HepG2 (cell line): Measurements from ENCODE around the gene MYL1. TPM values are rescaled to one million over a fixed set of nuclear protein-coding genes. Genes with fewer than 3 reads are reported as not detected.

Experiments used
- ATAC-seq: fragments of 200-7000 bp; cut with Tn5 transposase; 3 replicates; pipeline ENCODE4 v1.9.1; 2020; ENCODE audit warnings: mild to moderate bottlenecking, moderate library complexity
- BruUV-seq: library from RNA; stranded (reverse); fragments of 400-500 nt; replicated peaks from 2 replicates; lab custom pipeline; 2021; lab: Mats Ljungman, UMichigan
- CTCF ChIA-PET: fragments of 300-600 bp; formaldehyde crosslinking; extraction: SDS; loops from one replicate; lab custom pipeline; 2021; ENCODE audit warnings: low total read pairs, inconsistent platforms, low intra/inter-chr PET ratio; lab: Yijun Ruan, JAX
- POLR2A ChIA-PET: fragments of 350-600 bp; sonication (Branson Sonifier 250); formaldehyde crosslinking; loops from one replicate; lab custom pipeline; 2020; ENCODE audit warnings: antibody characterized with exemption, inconsistent platforms; lab: Yijun Ruan, JAX
- DNase-seq: peaks from one replicate; pipeline ENCODE4 v3.0.0-alpha.2; 2015; ENCODE audit warnings: low spot score
- FAIRE-seq: peaks from 3 replicates; lab custom pipeline; 2011; peaks lifted over from hg19 to GRCh38; lab: Jason Lieb, UNC
- H2AFZ ChIP-seq: one replicate; pipeline ENCODE4 v1.6.1; 2011; ENCODE audit warnings: low read length, inconsistent platforms
- H3K27ac ChIP-seq: fragments of 300-600 bp; 3 replicates; pipeline ENCODE4 v1.8.0; 2011; ENCODE audit warnings: mixed run types, mild to moderate bottlenecking, mixed read lengths, low read length, inconsistent platforms; ENCODE audit not compliant: insufficient read depth; ENCODE audit errors: extremely low read length
- H3K27me3 ChIP-seq, 2 experiments: fragments of 200-600 bp in 1 of 2; 2 replicates in 1 of 2; 3 replicates in 1 of 2; pipeline versions ENCODE4 v1.6.0 to v1.8.0; 2011; ENCODE audit warnings: low read length in 2 of 2, mild to moderate bottlenecking in 2 of 2, moderate library complexity in 2 of 2, inconsistent platforms in 1 of 2; ENCODE audit not compliant: insufficient read depth in 2 of 2, control insufficient read depth in 1 of 2
- H3K36me3 ChIP-seq, 2 experiments: fragments of 200-600 bp in 1 of 2; replicated peaks in 1 of 2; 2 replicates in 1 of 2; 3 replicates in 1 of 2; pipeline versions ENCODE4 v1.5.1 to v1.8.0; 2011; ENCODE audit warnings: low read length in 2 of 2, inconsistent platforms in 1 of 2; ENCODE audit not compliant: insufficient read depth in 2 of 2, control insufficient read depth in 1 of 2
- H3K4me1 ChIP-seq: 2 replicates; pipeline ENCODE4 v1.5.1; 2012; ENCODE audit warnings: low read length, inconsistent platforms; ENCODE audit not compliant: insufficient read depth
- H3K4me2 ChIP-seq: 2 replicates; pipeline ENCODE4 v1.6.0; 2011; ENCODE audit warnings: low read depth, low read length, inconsistent platforms
- H3K4me3 ChIP-seq, 3 experiments: fragments of 200-600 bp in 1 of 3; sonication (generic), shearing (Covaris generic) in 1 of 3; replicated peaks in 1 of 3; 2 replicates each; pipeline ENCODE4 v1.5.1; 2011 to 2016; ENCODE audit warnings: low read length in 3 of 3, inconsistent platforms in 2 of 3, low read depth in 2 of 3, mild to moderate bottlenecking in 2 of 3, control low read depth in 1 of 3, mixed read lengths in 1 of 3; ENCODE audit not compliant: insufficient read depth in 1 of 3
- H3K79me2 ChIP-seq: one replicate; pipeline ENCODE4 v1.6.1; 2011; ENCODE audit warnings: low read length, inconsistent platforms; ENCODE audit not compliant: insufficient read depth
- H3K9ac ChIP-seq: 2 replicates; pipeline ENCODE4 v1.6.0; 2011; ENCODE audit warnings: mild to moderate bottlenecking, low read depth, low read length, inconsistent platforms; ENCODE audit not compliant: insufficient read depth
- H3K9me3 ChIP-seq: 2 replicates; pipeline ENCODE4 v1.5.1; 2012; ENCODE audit warnings: mild to moderate bottlenecking, low read length
- H4K20me1 ChIP-seq: 2 replicates; pipeline ENCODE4 v1.6.0; 2011; ENCODE audit warnings: inconsistent platforms, mild to moderate bottlenecking, low read length, moderate library complexity; ENCODE audit not compliant: insufficient read depth
- BORCS8-MEF2B ChIP-seq: sonication (generic); formaldehyde crosslinking; IDR thresholded peaks from 2 replicates; pipeline ENCODE4 v1.8.0; 2022; ENCODE audit warnings: mild to moderate bottlenecking, missing genetic modification reagents
- CCAR2 ChIP-seq: fragments of 200-400 bp; formaldehyde crosslinking; optimal IDR thresholded peaks from 2 replicates; pipeline ENCODE3; 2018; ENCODE audit warnings: low read depth, mild to moderate bottlenecking, low read length, moderate library complexity
- IRX3 ChIP-seq: sonication (generic); formaldehyde crosslinking; IDR thresholded peaks from 2 replicates; pipeline ENCODE4 v1.8.1; 2023; ENCODE audit warnings: mild to moderate bottlenecking, low read depth, missing genetic modification reagents, borderline replicate concordance
- MIER2 ChIP-seq: IDR thresholded peaks from 2 replicates; pipeline ENCODE4 v1.6.1; 2016; ENCODE audit warnings: missing biosample characterization, missing genetic modification reagents
- MIER3 ChIP-seq: IDR thresholded peaks from 2 replicates; pipeline ENCODE4 v1.6.1; 2016; ENCODE audit warnings: missing compliant biosample characterization, borderline replicate concordance
- POLR2A ChIP-seq, 2 experiments: IDR thresholded peaks; 2 replicates each; pipeline ENCODE4 v1.6.1; 2011; ENCODE audit warnings: low read depth in 2 of 2, low read length in 2 of 2, mild to moderate bottlenecking in 1 of 2, moderate library complexity in 1 of 2; ENCODE audit not compliant: insufficient read depth in 1 of 2
- ZNF280D ChIP-seq: sonication (generic); formaldehyde crosslinking; IDR thresholded peaks from 2 replicates; pipeline ENCODE4 v1.5.1; 2020; ENCODE audit warnings: mild to moderate bottlenecking, missing genetic modification reagents
- ZNF318 ChIP-seq: sonication (generic); formaldehyde crosslinking; IDR thresholded peaks from 2 replicates; pipeline ENCODE4 v1.4.0; 2020; ENCODE audit warnings: mild to moderate bottlenecking, missing genetic modification reagents
- ZNF484 ChIP-seq: sonication (generic); formaldehyde crosslinking; IDR thresholded peaks from 2 replicates; pipeline ENCODE4 v1.5.1; 2020; ENCODE audit warnings: mild to moderate bottlenecking, low read depth, missing genetic modification reagents, borderline replicate concordance
- ZNF510 ChIP-seq: sonication (generic); formaldehyde crosslinking; IDR thresholded peaks from 2 replicates; pipeline ENCODE4 v1.4.0; 2020; ENCODE audit warnings: low read depth, mild to moderate bottlenecking, missing genetic modification reagents
- WGBS: methylation state at CpG from one replicate; pipeline ENCODE4 v1.1.6; 2017; ENCODE audit warnings: low lambda C conversion rate; 5-methylcytosine and 5-hydroxymethylcytosine counted together
- in situ Hi-C: cut with HindIII; loops from 2 replicates; pipeline ENCODE4 v1.10.0; 2017; ENCODE audit warnings: low pct_unique_long_range_greater_than_20kb; ENCODE audit not compliant: extremely low pct_ligation_motif_present
- intact Hi-C: fragments of 100-400 bp; cut with micrococcal nuclease; formaldehyde crosslinking; loops from one replicate; pipeline ENCODE4 v1.10.0; 2022; ENCODE audit not compliant: unreplicated experiment
- polyA plus RNA-seq, 8 experiments: library from polyadenylated mRNA; depleted of rRNA in 3 of 8; stranded (reverse) in 7 of 8; unstranded in 1 of 8; fragments of >200 nt; fragmentation: Illumina TruSeq in 4 of 8; extraction: Trizol in 4 of 8; gene quantifications; 2 replicates each; pipeline versions ENCODE4 v1.2.1 to v1.2.3, GENCODE V29; 2011 to 2016; ENCODE audit warnings: low read depth in 4 of 8, missing spikeins in 1 of 8, mixed read lengths in 1 of 8; ENCODE audit not compliant: insufficient read depth in 1 of 8
- total RNA-seq, 5 experiments: library from RNA; depleted of rRNA; stranded (reverse); fragments of >200 nt; fragmentation: Illumina TruSeq; extraction: Trizol; gene quantifications; 2 replicates each; pipeline ENCODE4 v1.2.3, GENCODE V29; 2016; ENCODE audit warnings: low read depth in 1 of 5

The MYL1 gene
- total and polyA plus RNA-seq, 2 of the 13 experiments (the other 11 are each of a cell fraction or from before 2014, with no cell fraction given), result not detected

GRCh38 chr2:210259687-210260086 is 55.3 kb downstream of the MYL1 start (continued):
- TF ChIP-seq ZNF280D (CRISPR knock-in tag) (no peak), ZNF484 (CRISPR knock-in tag) (no peak), MIER3 (no peak), MIER2 (no peak), IRX3 (CRISPR knock-in tag) (no peak), ZNF510 (no peak)

- DNase-seq, result no peak
- H3K4me3 ChIP-seq, result no peak overlapping the region
- no peak overlapping the region for H3K27ac ChIP-seq
- H4K20me1 ChIP-seq, result no peaks in the 10 kb centered on the region
- intact Hi-C loops (no loop called here), in situ Hi-C loops (no loop called here)
- POLR2A ChIA-PET, result no interaction called here
- no peak overlapping the region for H3K4me2 ChIP-seq
- no peak; the same call in 2 of the 3 replicates for ATAC-seq
- TF ChIP-seq BORCS8-MEF2B, result no peak
- TF ChIP-seq CCAR2, result no peak
- TF ChIP-seq POLR2A (IDR thresholded peaks at IDR 0.05; ENCODE audit: insufficient read depth in 1 of 2, low read depth in 2 of 2, low read length in 2 of 2), result no peak
- TF ChIP-seq ZNF318 (CRISPR knock-in tag), result no peak
- no TSS peak for BruUV-seq
- 35% methylated on average over 7 of the region's 7 CpGs for WGBS
- no peaks in the 10 kb centered on the region for H3K27me3 ChIP-seq
- no peak overlapping the region for H2AFZ ChIP-seq
- CTCF ChIA-PET, result no interaction called here
- no peaks in the 10 kb centered on the region for H3K79me2 ChIP-seq
- H3K4me1 ChIP-seq, result no peaks in the 10 kb centered on the region
- no peak overlapping the region for H3K9ac ChIP-seq
- no peaks in the 10 kb centered on the region for H3K36me3 ChIP-seq
- no peaks in the 10 kb centered on the region for H3K9me3 ChIP-seq
- FAIRE-seq, result no peak
These were observed 62.0 kb downstream of the MYL1 start for GRCh38 chr2:210252699-210253606.
